Stimulated activated CD8-positive, alpha-beta memory T cell treated with anti-CD3 and anti-CD28 coated beads, Interleukin-12 subunit alpha, Interleukin-12 subunit beta, amount 100 ng/mL, for 4 hours (primary cell): Measurements from ENCODE around the gene SLC44A5.
"Not testable (repeated sequence)": the region's sequence is repeated elsewhere in the genome, so short reads cannot be mapped to it uniquely, and the experiment has no call there.

Source experiments
- DNase-seq: peaks from one replicate; pipeline ENCODE4 v3.0.0-alpha.2; 2020; ENCODE audit warnings: low read depth

The SLC44A5 gene

GRCh38 chr1:75273110-75273509 is 337.8 kb downstream of the SLC44A5 start:
- no peak for DNase-seq

DNA sequence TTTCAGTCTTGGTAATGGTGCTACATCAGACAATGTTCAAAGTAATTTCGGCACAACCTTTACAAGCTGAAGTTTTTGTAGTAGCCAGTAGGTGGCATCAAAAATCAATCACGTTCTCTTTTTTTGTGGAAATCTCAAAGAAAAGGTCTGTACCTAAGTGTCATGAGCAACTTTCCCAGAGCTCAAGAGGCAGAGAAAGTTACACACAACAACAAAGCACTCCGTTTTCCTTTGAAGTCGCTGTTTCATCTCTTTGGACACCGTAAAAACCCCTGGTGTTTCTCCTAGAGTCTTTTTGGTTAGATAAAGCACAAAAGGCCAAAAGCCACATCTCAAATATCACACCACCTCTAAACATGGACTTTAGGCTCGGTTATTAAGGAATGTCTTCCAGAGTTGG is 345.1 kb downstream of the SLC44A5 start:
- DNase-seq: no peak

- DNase-seq: no peak
Measured at GRCh38 chr1:75264112-75264511, 346.8 kb downstream of the SLC44A5 start.

DNA sequence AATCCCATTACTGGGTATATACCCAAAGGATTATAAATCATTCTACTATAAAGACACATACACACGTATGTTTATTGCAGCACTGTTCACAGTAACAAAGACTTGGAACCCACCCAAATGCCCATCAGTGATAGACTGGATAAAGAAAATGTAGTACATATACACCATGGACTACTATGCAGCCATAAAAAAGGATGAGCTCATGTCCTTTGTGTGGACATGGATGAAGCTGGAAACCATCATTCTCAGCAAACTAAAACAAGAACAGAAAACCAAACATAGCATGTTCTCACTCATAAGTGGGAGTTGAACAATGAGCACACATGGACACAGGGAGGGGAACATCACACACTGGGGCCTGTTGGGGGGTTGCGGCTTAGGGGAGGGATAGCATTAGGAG is 347.3 kb downstream of the SLC44A5 start:
- not testable (repeated sequence) for DNase-seq

DNA sequence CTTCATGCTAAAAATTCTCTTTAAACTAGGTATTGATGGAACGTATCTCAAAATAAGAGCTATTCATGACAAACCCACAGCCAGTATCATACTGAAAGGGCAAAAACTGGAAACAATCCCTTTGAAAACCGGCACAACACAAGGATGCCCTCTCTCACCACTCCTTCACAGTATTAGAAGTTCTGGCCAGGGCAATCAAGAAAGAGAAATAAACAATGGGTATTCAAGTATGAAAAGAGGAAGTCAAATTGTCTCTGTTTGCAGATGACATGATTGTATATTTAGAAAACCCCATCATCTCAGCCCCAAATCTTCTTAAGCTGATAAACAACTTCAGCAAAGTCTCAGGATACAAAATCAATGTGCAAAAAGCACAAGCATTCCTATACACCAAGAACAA is 349.0 kb downstream of the SLC44A5 start:
- DNase-seq: not testable (repeated sequence)

GRCh38 chr1:75258351-75258750 is 352.6 kb downstream of the SLC44A5 start:
- DNase-seq: no peak

- DNase-seq: no peak
Measured at GRCh38 chr1:75257424-75257823, 353.5 kb downstream of the SLC44A5 start.

GRCh38 chr1:75250114-75250513 is 360.8 kb downstream of the SLC44A5 start:
- DNase-seq: not testable (repeated sequence)

- DNase-seq: no peak
Measured at GRCh38 chr1:75245239-75245638, 365.7 kb downstream of the SLC44A5 start.

DNA sequence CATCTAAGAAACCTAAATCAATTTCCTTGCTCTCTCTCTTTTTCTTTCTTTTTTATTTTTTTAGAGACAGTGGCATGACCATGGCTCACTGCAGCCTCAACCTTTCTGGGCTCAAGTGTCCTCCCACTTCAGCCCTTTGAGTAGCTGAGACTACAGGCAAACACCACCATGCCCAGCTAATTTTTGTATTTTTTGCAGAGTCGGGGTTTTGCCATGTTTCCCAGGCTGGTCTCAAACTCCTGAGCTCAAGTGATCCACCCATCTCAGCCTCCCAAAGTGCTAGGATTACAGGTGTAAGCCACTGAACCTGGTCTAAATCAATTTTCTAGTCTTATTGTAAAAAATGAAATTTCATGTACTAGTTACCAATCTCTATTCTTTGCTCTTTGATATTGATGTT is 367.8 kb downstream of the SLC44A5 start:
- DNase-seq: no peak

- no peak for DNase-seq
Measured at GRCh38 chr1:75237316-75237715, 373.6 kb downstream of the SLC44A5 start.

DNA sequence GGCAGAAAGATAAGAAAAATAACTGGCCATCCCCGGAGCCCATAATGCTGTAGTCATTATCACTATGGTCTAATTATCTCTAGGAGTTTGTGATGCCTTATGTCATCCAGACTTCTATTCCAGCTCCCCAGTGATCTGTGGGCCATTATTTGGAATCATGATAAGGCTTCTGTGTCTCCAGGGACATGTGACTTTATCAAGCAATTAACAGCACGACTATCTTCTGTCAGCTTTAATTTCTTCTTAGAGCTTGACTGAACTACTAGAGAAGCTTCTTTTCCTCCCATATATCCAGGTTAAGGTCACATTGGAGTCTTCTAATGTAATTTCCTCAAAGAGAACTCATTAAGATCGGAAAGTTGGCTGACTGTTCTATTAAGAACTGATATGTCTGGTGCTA is 376.4 kb downstream of the SLC44A5 start:
- DNase-seq: no peak

GRCh38 chr1:75233302-75233929 is 377.5 kb downstream of the SLC44A5 start:
- no peak for DNase-seq

DNA sequence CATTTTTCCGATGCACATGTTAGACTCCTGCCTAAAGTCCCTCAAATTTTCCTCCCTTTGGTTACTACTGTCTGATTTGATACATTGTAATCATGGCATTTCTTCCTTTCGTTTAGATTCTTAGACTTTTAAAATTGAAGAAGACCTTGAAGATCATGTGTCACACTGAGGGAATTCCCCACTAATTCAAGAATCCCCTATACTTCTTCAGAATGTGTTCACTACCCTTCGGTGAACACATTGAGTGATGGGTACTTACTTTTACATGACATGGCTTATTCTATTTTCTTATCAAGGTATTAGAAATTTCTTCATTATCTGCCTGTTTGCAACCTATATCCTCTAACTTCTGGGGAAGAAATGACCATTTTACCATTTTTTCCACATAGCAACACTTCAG is 390.8 kb downstream of the SLC44A5 start:
- DNase-seq: no peak

DNA sequence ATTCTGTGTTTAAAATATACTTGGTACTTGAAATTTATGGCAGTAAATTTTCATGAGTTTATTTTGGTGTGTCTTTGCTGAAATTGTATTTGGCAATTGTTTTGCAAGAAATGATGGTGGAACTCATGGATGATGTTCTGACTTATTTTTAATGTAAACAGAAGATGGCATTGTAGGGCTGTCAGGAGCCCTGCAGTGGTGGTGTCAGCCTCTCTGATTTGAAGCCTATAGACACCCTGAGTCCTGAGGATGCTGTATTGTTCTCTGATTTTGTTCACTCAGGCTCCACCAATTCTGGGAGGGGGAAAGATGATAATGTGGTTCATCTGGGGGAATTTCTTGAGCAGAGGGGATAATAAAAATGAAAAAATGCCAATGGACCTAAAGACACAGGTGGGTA is 396.9 kb downstream of the SLC44A5 start:
- DNase-seq: no peak

- DNase-seq: no peak
Measured at GRCh38 chr1:75211648-75212047, 399.3 kb downstream of the SLC44A5 start.

GRCh38 chr1:75208862-75209261 is 402.1 kb downstream of the SLC44A5 start:
- DNase-seq: no peak

DNA sequence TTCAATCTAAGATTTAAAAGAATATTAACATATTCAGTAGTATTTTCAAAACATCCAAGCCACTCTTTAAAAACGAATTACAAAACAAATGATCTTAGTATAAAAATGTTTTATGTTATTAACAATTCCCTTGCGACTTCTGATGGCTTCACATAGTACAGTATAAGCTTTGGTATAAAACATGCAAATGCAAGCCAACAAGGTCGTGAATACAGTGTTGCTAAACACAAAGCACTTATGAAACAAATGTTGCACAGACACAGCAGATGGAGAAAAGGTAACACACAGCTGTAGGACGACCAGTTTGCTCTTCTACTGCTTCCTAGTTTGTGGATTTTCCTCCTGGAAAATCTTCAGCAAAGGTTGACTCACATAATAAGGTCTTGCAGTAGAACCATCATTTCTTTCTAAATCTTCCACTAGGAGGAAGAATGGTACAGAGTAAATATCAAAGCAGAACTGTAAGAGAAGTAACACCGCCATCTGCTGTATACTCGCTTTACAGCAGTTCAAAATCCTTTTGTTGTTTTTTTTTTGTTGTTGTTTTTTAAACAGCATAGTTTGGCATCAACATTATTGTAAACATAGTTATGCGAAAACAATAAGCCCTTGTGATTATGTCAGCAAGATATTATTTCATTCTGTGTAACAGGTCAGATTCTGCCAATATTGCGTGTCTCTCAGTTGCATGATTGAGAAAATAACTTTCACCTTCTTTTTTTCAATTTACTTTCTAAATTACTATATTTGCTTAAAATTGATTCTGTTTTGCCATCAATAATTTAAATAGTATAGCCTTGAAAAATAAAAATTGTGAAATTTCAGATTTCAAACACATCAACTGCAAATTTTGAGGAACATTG is 407.3 kb downstream of the SLC44A5 start:
- no peak for DNase-seq

DNA sequence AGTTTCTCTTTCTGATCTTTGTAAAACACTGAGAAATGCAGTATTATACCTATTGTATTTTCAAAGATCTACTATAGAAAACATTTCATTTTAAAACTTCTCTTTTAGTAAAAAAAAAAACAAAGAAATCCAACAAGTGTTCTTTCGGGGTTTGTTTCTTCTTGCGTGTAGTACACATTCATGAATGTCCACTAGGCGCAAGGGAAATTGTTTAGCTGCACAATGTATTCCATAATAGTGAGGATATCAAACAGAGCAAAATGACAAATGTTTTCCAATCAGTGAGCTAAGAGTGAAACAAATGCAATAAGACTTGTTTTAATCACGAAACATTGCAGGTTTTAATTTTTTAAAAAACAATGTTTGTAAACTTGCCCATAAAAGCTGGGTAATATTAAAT is 408.2 kb downstream of the SLC44A5 start:
- no peak for DNase-seq

- DNase-seq: no peak
Measured at GRCh38 chr1:75198761-75199160, 412.2 kb downstream of the SLC44A5 start.

DNA sequence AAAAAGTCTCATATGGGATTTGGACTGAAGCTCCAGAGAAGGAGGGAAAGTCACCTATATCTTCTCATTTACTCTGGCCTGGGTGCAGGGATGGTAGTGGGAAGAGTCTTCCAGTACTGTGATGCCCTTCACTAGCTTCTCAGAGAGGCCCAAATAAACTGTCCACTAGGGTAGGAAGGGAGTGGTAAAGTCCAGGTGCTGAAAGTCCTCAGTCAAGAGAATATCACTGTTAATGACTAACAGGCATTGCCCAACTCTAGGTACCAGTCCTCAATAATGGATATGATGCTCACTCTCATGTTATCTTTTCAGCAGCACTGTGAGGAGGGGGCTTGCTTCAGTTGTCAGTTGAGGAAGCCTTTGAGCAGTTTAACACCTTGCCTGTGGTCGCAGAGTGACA is 412.8 kb downstream of the SLC44A5 start:
- DNase-seq: no peak

GRCh38 chr1:75188892-75189291 is 422.0 kb downstream of the SLC44A5 start:
- DNase-seq: no peak

DNA sequence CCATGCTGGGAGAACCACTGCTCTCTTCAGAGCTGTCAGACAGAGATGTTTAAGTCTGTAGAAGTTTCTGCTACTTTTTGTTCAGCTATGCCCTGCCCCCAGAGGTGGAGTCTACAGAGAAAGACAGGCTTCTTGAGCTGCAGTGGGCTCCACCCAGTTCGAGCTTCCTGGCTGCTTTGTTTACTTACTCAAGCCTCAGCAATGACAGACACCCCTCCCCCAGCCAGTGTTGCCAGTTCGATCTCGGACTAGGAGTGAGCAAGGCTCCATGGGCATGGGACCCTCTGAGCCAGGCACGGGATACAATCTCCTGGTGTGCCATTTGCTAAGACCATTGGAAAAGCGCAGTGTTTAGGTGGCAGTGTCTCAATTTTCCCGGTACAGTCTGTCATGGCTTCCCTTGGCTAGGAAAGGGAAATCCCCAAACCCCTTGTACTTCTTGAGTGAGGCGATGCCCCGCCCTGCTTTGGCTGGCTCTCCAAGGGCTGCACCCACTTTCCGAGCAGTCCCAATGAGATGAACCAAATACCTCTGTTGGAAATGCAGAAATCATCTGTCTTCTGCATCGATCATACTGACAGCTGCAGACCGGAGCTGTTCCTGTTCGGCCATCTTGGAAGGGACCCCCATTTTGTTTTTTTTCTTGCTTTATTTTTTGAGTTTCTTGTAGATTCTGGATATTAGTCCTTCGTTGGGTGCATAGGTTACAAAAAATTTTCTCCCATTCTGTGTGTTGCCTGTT is 429.5 kb downstream of the SLC44A5 start:
- not testable (repeated sequence) for DNase-seq
